Astrocyte of the spinal cord (primary cell): ENCODE measurements around the gene MAP1LC3C.
A peak's percentile ranks its signal among the peaks of the same experiment; 100 is the strongest.

ENCODE experiments used
- DNase-seq: peaks from one replicate; pipeline ENCODE4 v3.0.0; 2011; ENCODE audit warnings: low read depth, low spot score
- H3K4me3 ChIP-seq: 2 replicates; pipeline ENCODE4 v1.5.1; 2011; ENCODE audit warnings: low read depth, mild to moderate bottlenecking, low read length, moderate library complexity
- in situ Hi-C: cut with HindIII; loops from 2 replicates; pipeline ENCODE4 v1.10.0; 2017; ENCODE audit warnings: low sequenced_read_pairs
- TF ChIP-seq, protein P1 (sequence below): IDR thresholded peaks from 2 replicates; pipeline ENCODE4 v1.5.1; 2012; ENCODE audit warnings: low read depth, mild to moderate bottlenecking, low read length, inconsistent platforms

The MAP1LC3C gene

DNA sequence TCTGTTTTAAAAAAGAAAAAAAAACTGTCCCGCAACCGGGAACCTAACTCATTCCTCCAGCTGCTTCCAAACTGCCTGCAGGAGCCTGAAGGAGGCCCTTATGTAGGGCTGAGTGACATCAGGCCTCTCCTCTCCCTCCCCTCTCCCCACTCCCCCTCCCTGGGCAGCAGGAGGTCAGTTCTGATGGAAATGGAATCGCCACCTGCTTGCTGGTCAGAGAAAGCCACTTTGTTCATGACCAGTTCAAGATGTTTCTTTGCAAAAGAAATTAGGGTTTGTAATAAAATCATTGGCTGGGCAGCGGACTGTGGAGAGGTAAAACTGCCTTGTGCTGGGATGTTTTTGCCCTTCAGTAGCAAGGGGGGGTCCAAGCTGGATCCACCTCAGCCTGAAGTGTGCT lies at the start of gene MAP1LC3C:
Gene MAP1LC3C, minus strand, starts transcription at position 73 of the 400 bp plus-strand sequence. CDS start 90 bp downstream, outside the sequence.
- in situ Hi-C loops = no loop called here
- TF ChIP-seq, protein P1, sequence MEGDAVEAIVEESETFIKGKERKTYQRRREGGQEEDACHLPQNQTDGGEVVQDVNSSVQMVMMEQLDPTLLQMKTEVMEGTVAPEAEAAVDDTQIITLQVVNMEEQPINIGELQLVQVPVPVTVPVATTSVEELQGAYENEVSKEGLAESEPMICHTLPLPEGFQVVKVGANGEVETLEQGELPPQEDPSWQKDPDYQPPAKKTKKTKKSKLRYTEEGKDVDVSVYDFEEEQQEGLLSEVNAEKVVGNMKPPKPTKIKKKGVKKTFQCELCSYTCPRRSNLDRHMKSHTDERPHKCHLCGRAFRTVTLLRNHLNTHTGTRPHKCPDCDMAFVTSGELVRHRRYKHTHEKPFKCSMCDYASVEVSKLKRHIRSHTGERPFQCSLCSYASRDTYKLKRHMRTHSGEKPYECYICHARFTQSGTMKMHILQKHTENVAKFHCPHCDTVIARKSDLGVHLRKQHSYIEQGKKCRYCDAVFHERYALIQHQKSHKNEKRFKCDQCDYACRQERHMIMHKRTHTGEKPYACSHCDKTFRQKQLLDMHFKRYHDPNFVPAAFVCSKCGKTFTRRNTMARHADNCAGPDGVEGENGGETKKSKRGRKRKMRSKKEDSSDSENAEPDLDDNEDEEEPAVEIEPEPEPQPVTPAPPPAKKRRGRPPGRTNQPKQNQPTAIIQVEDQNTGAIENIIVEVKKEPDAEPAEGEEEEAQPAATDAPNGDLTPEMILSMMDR = no peak
- peak within 1 kb of the TSS; percentile 37 for H3K4me3 ChIP-seq
- DNase-seq = no peak

DNA sequence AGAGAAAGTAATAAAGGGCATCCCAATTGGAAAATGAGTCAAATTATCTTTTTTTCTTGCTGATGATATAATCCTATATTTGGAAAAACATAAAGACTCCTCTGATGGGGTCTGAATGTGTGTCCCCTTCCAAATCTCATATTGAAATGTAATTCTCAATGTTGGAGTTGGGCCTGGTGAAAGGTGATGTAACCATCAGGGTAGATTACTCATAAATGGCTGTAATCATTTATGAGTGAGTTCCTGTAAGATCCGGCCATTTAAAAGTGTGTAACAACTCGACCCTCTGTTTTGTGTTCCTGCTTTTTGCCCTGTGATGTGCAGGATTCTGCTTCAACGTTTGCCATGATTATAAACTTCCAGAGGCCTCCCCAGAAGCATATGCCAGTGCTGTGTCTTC lies 44.3 kb upstream of the MAP1LC3C start:
- TF ChIP-seq, protein P1 = no peak
- in situ Hi-C loops = no loop called here
- no peak overlapping the region for H3K4me3 ChIP-seq
- DNase-seq = no peak

DNA sequence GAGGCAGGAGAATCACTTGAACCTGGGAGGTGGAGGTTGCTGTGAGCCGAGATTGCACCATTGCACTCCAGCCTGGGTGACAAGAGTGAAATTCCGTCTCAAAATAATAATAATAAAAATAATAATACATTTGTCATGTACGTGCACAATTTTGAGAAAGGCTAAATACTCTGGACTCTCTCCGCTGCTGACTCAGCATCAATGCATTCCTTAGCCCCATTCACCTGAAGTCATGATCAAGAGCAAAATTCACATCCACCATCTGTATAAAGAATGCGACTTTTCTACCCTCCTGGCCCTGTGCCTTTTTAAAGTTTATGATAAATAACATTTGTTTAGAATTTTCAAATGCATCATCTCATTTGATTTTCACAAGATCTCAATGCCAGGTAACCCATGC lies 35.5 kb upstream of the MAP1LC3C start:
- TF ChIP-seq, protein P1 = no peak
- in situ Hi-C loops = no loop called here
- no peak for DNase-seq
- H3K4me3 ChIP-seq = no peak overlapping the region

DNA sequence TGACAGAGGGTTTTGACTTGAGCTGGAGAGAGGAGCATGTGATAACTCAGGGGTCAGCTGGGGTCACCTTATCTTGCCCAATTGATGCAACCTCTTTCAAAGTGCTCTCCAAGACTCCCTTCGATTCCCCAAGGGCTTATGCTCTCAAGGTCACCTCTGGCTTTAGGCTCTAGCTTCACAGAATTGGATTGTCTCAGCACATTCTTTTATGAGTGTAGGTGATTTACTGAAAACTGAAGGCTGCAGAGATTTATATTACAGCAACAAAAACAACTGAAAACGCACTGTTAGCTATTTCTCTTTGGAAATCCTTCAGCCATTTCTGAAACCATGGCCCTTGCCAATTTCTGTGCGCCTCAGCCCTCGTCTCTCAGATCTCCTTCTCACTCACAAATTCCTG lies 34.5 kb upstream of the MAP1LC3C start:
- TF ChIP-seq, protein P1 = no peak
- no peak overlapping the region for H3K4me3 ChIP-seq
- in situ Hi-C loops = no loop called here
- DNase-seq = no peak

DNA sequence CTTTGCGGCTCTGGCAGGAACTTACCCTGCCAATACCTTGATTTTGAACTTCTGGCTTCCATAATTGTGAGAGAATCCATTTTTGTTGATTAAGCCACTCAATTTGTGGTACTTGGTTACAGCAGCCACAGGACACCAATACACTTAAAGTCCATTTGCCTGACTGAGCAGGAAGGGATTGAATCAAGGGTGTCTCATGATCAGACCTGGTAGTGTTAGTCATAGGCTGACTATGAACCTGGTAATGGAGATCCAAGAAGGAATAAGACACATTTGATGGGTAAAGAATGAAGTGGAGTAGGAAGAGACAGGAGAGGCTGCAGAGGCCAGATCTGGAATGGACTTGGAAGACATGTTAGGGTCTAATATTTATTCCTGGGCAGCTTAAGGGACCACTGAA lies 31.2 kb upstream of the MAP1LC3C start:
- DNase-seq = no peak
- TF ChIP-seq, protein P1 = no peak
- no peak overlapping the region for H3K4me3 ChIP-seq
- in situ Hi-C loops = no loop called here

DNA sequence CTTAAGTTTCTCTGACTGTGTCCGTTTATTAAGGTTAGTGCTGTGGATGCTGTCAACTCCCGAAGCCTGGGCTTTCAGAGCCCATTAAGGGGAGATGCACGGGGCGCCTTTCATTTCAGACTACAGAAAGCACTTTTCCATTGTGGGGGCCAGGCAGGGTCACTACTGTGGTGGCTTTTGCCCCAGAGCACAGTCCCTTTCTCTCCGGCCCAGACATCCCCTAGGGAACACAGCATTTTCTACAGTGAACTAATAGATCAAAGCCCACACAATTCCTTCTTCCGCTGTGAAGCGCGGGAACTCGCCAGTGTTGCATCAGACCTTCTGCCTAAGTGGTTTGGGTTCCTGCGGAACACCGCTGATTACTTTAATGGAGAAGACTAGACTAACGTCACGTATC lies 26.8 kb upstream of the MAP1LC3C start:
- in situ Hi-C loops = no loop called here
- TF ChIP-seq, protein P1 = no peak
- no peak for DNase-seq
- H3K4me3 ChIP-seq = no peak overlapping the region

DNA sequence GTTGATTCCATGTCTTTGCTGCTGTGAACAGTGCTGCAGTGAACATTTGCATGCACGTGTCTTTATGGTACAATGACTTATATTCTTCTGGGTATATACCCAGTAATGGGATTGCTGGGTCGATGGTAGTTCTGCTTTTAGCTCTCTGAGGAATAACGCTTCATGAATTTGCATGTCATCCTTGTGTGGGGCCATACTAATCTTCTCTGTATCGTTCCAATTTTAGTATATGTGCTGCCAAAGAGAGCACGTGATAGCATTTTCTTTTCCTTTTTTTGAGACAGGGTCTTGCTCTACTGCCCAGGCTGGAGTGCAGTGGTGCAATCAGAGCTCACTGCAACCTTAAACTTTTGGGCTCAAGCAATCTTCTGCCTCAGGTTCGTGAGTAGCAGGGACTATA lies 24.9 kb upstream of the MAP1LC3C start:
- TF ChIP-seq, protein P1 = no peak
- DNase-seq = no peak
- no peak overlapping the region for H3K4me3 ChIP-seq
- in situ Hi-C loops = no loop called here
